ENCODE data around the gene FIBCD1.

FIBCD1 gene

DNA sequence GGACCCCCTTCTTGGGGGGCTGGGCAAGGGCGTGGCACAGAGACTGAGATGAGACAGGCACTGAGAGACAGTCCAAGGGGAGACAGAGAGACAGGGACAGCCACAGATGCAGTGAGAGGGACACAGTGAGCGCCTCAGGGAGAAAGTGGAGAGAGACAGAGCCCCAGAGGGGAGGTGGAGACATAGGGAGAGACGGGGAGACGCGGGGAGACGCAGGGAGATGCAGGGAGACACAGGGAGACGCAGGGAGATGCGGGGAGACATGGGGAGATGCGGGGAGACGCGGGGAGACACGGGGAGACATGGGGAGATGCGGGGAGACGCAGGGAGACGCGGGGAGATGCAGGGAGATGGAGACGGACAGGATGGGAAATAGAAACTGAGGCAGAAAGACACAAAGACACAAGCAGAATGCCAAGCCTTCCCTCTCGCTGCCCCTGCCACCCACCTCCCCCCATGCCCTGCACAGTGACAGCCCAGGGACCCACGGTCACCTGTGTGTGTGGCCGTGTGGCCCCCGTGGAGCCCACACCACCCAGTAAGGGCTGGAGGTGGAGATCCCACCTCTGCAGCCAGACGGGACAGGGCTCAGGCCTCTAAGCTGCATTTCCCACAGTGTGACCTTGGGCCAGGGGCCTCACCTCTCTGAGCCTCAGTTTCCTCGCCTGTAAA lies 8.8 kb downstream of the FIBCD1 start:
- no peak for DNase-seq (ENCODE audit: extremely low read depth, low read depth)

DNA sequence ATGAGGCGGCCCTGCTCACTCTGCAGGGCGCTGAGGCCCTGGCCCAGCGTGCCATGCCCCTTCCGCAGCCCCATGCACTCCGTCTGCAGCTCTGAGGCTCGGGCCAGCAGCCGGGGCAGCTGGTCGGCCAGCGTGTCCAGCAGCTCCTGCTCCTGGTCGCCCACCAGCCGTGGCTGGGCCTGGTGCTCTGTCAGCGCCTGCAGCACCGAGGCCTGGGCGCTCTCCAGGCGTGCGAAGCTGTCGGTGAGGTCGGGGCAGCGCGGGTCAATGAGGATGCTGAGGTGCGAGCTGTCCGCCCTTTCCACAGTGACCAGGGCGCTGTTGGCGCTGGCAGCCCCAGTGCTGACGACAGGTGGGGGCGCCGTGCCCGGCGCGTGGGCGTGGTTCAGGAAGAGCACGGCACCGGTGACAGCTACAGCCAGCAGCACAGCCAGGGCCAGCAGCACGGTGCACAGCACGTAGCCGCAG lies 9.4 kb downstream of the FIBCD1 start:
- TF ChIP-seq, protein P1, sequence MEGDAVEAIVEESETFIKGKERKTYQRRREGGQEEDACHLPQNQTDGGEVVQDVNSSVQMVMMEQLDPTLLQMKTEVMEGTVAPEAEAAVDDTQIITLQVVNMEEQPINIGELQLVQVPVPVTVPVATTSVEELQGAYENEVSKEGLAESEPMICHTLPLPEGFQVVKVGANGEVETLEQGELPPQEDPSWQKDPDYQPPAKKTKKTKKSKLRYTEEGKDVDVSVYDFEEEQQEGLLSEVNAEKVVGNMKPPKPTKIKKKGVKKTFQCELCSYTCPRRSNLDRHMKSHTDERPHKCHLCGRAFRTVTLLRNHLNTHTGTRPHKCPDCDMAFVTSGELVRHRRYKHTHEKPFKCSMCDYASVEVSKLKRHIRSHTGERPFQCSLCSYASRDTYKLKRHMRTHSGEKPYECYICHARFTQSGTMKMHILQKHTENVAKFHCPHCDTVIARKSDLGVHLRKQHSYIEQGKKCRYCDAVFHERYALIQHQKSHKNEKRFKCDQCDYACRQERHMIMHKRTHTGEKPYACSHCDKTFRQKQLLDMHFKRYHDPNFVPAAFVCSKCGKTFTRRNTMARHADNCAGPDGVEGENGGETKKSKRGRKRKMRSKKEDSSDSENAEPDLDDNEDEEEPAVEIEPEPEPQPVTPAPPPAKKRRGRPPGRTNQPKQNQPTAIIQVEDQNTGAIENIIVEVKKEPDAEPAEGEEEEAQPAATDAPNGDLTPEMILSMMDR (IDR thresholded peaks at IDR 0.05; ENCODE audit: low read depth, low read length), result no peak
- no peak for DNase-seq (ENCODE audit: extremely low read depth, low read depth)

More for the DNA sequence above, 8.8 kb downstream of the FIBCD1 start:
- TF ChIP-seq, protein P1 (IDR thresholded peaks at IDR 0.05; ENCODE audit: low read depth, low read length), result no peak

DNA sequence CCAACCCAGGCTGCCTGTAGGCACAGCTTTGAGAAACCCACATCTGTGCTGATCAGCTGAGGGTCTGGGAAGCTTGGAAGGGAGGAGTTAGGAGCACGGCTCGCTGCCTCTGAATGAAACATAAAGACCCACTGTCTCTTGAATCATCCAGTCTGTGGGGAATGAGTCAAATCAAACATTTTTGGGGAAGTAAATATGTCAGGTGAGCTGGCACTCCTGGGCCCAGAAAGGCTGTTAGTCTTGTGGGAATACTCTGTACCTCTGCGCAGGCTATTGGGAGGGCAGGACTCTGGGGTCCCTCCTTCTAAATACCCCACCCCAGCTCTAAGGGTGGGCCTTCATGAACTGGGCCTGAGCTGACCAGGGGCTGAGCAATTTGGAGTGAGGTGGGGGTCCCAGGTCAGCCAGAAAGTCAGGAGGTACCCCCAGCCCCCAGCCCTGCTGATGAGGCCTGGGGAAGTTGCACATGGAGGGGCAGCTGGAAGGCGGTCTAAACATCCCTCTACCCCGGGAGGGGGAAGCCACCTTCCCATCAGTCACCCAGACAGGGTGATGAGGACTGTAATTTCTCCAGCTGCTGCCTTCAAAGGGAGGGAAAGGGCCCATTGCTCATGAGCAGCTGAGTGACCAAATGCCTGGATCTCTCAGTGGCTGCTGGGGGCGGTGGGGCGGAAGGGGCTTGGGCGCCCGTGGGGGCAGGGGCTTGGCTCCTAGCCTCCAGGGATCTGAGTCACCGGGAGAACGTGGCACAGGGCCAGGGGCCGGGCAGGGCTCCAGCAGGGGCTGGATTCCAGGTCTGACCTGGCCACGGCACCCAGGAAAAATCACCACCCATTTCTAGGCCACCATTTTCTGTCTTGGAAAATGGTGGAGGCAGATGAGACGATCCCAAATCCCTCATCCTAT lies 10.8 kb downstream of the FIBCD1 start:
- TF ChIP-seq, protein P1 (IDR thresholded peaks at IDR 0.05; ENCODE audit: low read depth, low read length), result no peak
- no peak for DNase-seq (ENCODE audit: extremely low read depth, low read depth)

DNA sequence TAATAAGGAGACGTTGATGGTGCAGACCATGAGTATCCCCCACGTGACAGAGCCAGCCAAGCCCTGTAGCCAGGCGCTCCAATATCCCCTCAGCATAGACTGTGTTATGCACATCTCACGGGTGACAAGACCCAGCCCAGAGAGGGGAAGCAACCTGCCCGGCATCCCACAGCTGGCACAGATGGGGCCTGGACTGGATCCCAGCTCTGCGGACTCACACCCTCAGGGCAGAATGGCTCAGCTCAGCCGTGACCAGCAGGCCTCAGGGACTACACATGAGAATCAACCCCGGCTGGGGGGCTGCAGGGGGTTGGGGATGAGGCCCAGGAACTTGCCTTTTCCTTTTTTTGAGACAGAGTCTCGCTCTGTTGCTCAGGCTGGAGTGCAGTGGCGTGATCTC lies 11.7 kb downstream of the FIBCD1 start:
- DNase-seq (ENCODE audit: extremely low read depth, low read depth), result no peak
- TF ChIP-seq, protein P1 (IDR thresholded peaks at IDR 0.05; ENCODE audit: low read depth, low read length), result no peak

DNA sequence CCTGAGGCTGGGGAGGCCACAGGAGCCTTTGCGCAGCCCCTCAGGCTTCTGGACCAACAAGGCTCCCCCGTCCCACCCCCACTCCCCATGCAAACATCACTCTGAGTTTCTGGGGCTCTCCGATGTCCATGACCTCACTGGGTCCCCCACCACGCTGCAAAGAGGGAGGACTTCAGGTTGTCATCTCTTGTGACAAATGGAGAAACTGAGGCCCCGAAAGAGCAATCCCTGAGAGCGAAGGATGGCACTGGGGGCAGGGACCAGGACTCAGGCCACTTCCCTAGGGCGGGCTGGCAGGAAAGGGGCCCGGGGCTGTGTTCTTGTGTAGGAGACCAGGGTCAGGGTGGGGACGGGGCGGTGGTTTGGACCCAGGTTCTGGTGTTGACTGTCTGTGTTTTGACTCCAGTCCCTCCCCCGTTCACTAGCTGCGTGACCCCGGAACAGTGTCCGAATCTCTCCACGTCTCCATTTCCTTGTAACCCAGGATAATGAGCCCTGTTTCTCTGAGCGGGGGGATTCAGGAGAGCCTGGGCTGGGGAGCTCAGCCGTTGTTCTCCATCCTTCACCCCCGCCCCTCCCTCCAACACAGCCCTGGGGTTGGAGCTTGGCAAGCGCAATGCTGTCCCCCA lies 13.9 kb downstream of the FIBCD1 start:
- TF ChIP-seq, protein P1 (IDR thresholded peaks at IDR 0.05; ENCODE audit: low read depth, low read length), result no peak
- DNase-seq (ENCODE audit: extremely low read depth, low read depth), result no peak

DNA sequence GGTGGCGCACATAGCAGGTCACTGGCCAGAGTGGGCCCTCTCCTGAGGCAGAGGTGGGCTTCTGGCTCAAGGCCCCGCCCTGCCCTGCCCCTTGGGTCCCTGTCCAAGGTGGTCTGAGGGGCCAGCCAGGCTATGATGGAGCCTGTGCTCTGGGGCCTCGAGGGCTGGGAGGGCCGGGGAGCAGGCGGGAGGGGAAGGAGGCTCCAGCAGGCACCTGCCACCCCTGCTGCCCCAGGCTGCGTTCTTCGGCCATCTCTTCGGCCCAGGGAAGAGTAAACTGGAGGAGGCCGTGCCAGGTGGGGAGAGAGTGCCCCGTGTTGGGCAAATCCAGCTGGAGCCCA lies 14.6 kb downstream of the FIBCD1 start:
- DNase-seq (ENCODE audit: extremely low read depth, low read depth), result no peak
- TF ChIP-seq, protein P1 (IDR thresholded peaks at IDR 0.05; ENCODE audit: low read depth, low read length), result no peak
